K562 (cell line): ENCODE measurements around the gene DOCK8. TPM values are rescaled to one million over a fixed set of nuclear protein-coding genes. Genes with fewer than 3 reads are reported as not detected.
A peak's percentile ranks its signal among the peaks of the same experiment; 100 is the strongest.

Experiments used
- AFF1 ChIP-seq, 2 experiments: fragments of 450-650 bp; IDR thresholded peaks; 2 replicates each; pipeline ENCODE4 v1.6.1; 2018; ENCODE audit warnings: mild to moderate bottlenecking in 2 of 2, low read depth in 1 of 2; ENCODE audit not compliant: partially characterized antibody in 2 of 2
- E2F8 ChIP-seq: fragments of 450-650 bp; IDR thresholded peaks from 2 replicates; pipeline ENCODE4 v1.7.1; 2018; ENCODE audit warnings: mild to moderate bottlenecking, low read depth; ENCODE audit not compliant: partially characterized antibody
- ETV5 ChIP-seq: sonication (generic); formaldehyde crosslinking; IDR thresholded peaks from 2 replicates; pipeline ENCODE4 v1.4.0; 2020; ENCODE audit warnings: low read depth, mild to moderate bottlenecking, missing genetic modification reagents
- FOXA1 ChIP-seq: fragments of 450-650 bp; IDR thresholded peaks from 2 replicates; pipeline ENCODE4 v1.6.1; 2016; ENCODE audit warnings: mild to moderate bottlenecking, borderline replicate concordance
- FOXK1 ChIP-seq: sonication (generic); formaldehyde crosslinking; IDR thresholded peaks from 2 replicates; pipeline ENCODE4 v1.8.0; 2022; ENCODE audit warnings: missing genetic modification reagents, mild to moderate bottlenecking, borderline replicate concordance
- FUS ChIP-seq: fragments of 200-400 bp; formaldehyde crosslinking; optimal IDR thresholded peaks from 2 replicates; pipeline ENCODE3; 2017; ENCODE audit warnings: low read depth, low read length
- HMBOX1 ChIP-seq: sonication (generic); IDR thresholded peaks from 2 replicates; pipeline ENCODE4 v1.6.1; 2016
- HMG20B ChIP-seq: fragments of 250-450 bp; sonication (Bioruptor Pico); IDR thresholded peaks from 2 replicates; pipeline ENCODE4 v1.5.0; 2021; ENCODE audit warnings: mild to moderate bottlenecking
- HNRNPH1 ChIP-seq: fragments of 200-400 bp; formaldehyde crosslinking; optimal IDR thresholded peaks from 2 replicates; pipeline ENCODE3; 2017; ENCODE audit warnings: low read depth, mild to moderate bottlenecking, low read length, moderate library complexity
- HNRNPUL1 ChIP-seq: fragments of 200-400 bp; formaldehyde crosslinking; IDR thresholded peaks from 2 replicates; pipeline ENCODE4 v1.6.1; 2017; ENCODE audit warnings: low read length
- KDM4B ChIP-seq, 2 experiments: fragments of 450-650 bp in 1 of 2; sonication (generic) in 1 of 2; IDR thresholded peaks; 2 replicates each; pipeline ENCODE4 v1.6.1; 2016 to 2017; ENCODE audit warnings: borderline replicate concordance in 2 of 2, antibody characterized with exemption in 1 of 2, low read depth in 1 of 2, mild to moderate bottlenecking in 1 of 2
- KDM5B ChIP-seq: fragments of 200-600 bp; sonication (generic); IDR thresholded peaks from 2 replicates; pipeline ENCODE4 v1.6.1; 2012; ENCODE audit warnings: low read depth, mild to moderate bottlenecking, moderate library complexity, low read length, control low read depth, inconsistent platforms; ENCODE audit not compliant: insufficient replicate concordance
- KLF6 ChIP-seq: fragments of 250-450 bp; sonication (Bioruptor Pico); IDR thresholded peaks from 2 replicates; pipeline ENCODE4 v1.4.0; 2020; ENCODE audit warnings: mild to moderate bottlenecking, moderate library complexity, borderline replicate concordance
- NFE2L1 ChIP-seq: fragments of 450-650 bp; IDR thresholded peaks from 2 replicates; pipeline ENCODE4 v1.6.1; 2016; ENCODE audit warnings: missing genetic modification characterization, low read depth, mild to moderate bottlenecking, missing compliant biosample characterization, moderate library complexity, borderline replicate concordance
- POLR3A ChIP-seq: IDR thresholded peaks from 2 replicates; pipeline ENCODE4 v1.6.1; 2011; ENCODE audit warnings: borderline replicate concordance, mild to moderate bottlenecking, moderate library complexity; ENCODE audit not compliant: insufficient read length, insufficient read depth; ENCODE audit errors: extremely low read depth
- SNIP1 ChIP-seq: fragments of 450-650 bp; IDR thresholded peaks from 2 replicates; pipeline ENCODE4 v1.7.1; 2017; ENCODE audit warnings: low read depth, mild to moderate bottlenecking
- ZBTB43 ChIP-seq: sonication (generic); formaldehyde crosslinking; IDR thresholded peaks from 2 replicates; pipeline ENCODE4 v1.8.0; 2023; ENCODE audit warnings: mild to moderate bottlenecking, missing genetic modification reagents
- ZNF785 ChIP-seq: fragments of 250-450 bp; sonication (Bioruptor Pico); IDR thresholded peaks from 2 replicates; pipeline ENCODE4 v1.4.0; 2020; ENCODE audit warnings: mild to moderate bottlenecking
- polyA plus RNA-seq, 8 experiments: library from polyadenylated mRNA; depleted of rRNA in 4 of 8; stranded (reverse) in 5 of 8; unstranded in 3 of 8; fragments of >200 nt; fragmentation: Nextera tagmentation in 2 of 8; fragmentation: Illumina TruSeq in 1 of 8; extraction: Ambion mirVana in 2 of 8; extraction: Trizol in 1 of 8; gene quantifications; 2 replicates each; pipeline versions ENCODE4 v1.2.1 to v1.2.3, GENCODE V29; 2011 to 2014; ENCODE audit warnings: inconsistent platforms in 1 of 8, missing spikeins in 1 of 8
- total RNA-seq, 7 experiments: library from RNA; depleted of rRNA in 6 of 7; stranded (reverse); fragments of >200 nt in 6 of 7; fragmentation: Illumina TruSeq in 2 of 7; extraction: Trizol in 2 of 7; gene quantifications; 2 replicates each; pipeline versions ENCODE4 v1.2.1 to v1.2.3, GENCODE V29; 2011 to 2021; ENCODE audit warnings: low replicate concordance in 1 of 7

The DOCK8 gene
- total and polyA plus RNA-seq, 9 of the 15 experiments (the other 6 are each of a cell fraction or from before 2014, with no cell fraction given), result 14.4 to 53.8 (median 25.1) TPM

- TF ChIP-seq AFF1 (IDR thresholded peaks at IDR 0.05; ENCODE audit: low read depth in 1 of 2, partially characterized antibody in 2 of 2) (no peak), HNRNPUL1 (no peak), NFE2L1 (tag) (no peak), KDM4B (IDR thresholded peaks at IDR 0.05; ENCODE audit: borderline replicate concordance in 2 of 2, low read depth in 1 of 2) (no peak), ZBTB43 (CRISPR knock-in tag) (no peak), FOXA1 (no peak), POLR3A (no peak), ZNF785 (no peak), SNIP1 (no peak), E2F8 (no peak), KLF6 (CRISPR knock-in tag) (0 out of 2 replicates have a peak, but pooled peaks have one; percentile 20), HMBOX1 (peak; percentile 93), KDM5B (no peak), FUS (no peak), FOXK1 (no peak), HNRNPH1 (no peak), ETV5 (CRISPR knock-in tag) (no peak), HMG20B (no peak)
These were observed 36.7 kb downstream of the DOCK8 start (continued) for GRCh38 chr9:251398-251797.
